ENCODE results near the gene FOXO3.
"Not testable (repeated sequence)": the region's sequence is repeated elsewhere in the genome, so short reads cannot be mapped to it uniquely, and the experiment has no call there.

Gene FOXO3

GRCh38 chr6:108637963-108638362, 77.2 kb downstream of the FOXO3 start:
- no peak for DNase-seq

GRCh38 chr6:108638993-108639392, 78.3 kb downstream of the FOXO3 start:
- no peak for DNase-seq

DNA sequence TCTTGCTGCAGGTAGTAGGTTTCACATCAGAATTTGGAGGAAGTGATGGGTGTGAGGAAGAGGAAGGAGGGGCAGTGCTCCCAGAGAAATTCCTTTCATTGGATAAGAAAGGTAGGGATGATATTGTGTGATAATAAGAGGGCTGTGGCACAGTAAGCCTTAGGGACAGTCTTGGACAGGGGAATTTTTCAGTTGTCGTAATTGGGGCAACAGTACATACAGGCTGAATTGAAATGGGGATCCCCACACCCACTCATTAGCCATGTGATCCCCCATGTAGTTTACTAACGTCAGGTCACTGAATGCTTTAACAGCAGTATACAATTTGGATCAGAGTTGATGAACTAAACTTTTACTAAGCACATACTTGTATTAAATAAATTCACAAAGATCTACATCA, 79.4 kb downstream of the FOXO3 start:
- DNase-seq: no peak

DNA sequence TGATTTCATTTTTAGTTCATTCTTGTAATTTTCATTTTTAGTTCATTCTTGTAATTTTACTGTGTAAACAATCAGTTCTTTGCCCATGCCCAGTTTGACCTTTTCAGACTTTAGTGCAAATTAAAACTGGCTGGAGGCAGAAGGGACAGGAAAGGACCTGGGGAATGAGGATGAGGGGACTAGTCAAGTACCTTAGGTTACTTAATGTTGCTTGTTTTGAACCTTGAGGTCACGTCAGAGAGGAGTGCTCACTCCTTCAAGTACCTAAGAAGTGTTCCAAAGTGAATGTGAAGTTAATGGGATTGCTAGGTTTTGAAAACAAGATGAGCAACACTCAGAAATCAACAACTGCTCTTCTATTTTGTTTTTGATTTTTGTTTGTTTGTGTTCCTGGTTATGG, 82.5 kb downstream of the FOXO3 start:
- DNase-seq: no peak

- DNase-seq: no peak
Measured at GRCh38 chr6:108644252-108644651, 83.5 kb downstream of the FOXO3 start.

GRCh38 chr6:108648191-108648590, 87.5 kb downstream of the FOXO3 start:
- no peak for DNase-seq

DNA sequence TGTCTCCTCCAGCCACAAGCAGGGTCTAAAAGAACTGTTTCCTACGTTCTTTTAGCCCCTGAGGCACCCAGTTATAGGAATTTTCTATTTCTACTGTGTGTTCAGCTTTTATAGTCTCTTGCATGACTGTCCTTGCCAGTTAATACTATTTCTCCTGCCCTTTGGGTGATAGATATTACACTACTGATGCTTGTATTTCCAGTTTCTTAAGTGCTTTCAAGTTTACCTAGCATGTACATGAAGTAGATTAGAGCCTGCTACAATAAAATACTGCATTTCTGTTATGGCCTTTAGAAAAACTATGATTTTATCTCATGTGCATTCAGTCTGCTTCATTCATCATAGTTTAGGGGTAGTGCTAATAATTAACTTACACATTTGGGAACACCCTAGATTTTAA, 89.6 kb downstream of the FOXO3 start:
- no peak for DNase-seq

- DNase-seq: no peak
Measured at GRCh38 chr6:108650781-108651180, 90.1 kb downstream of the FOXO3 start.

- no peak for DNase-seq
Measured at GRCh38 chr6:108651340-108652227, 90.9 kb downstream of the FOXO3 start.

DNA sequence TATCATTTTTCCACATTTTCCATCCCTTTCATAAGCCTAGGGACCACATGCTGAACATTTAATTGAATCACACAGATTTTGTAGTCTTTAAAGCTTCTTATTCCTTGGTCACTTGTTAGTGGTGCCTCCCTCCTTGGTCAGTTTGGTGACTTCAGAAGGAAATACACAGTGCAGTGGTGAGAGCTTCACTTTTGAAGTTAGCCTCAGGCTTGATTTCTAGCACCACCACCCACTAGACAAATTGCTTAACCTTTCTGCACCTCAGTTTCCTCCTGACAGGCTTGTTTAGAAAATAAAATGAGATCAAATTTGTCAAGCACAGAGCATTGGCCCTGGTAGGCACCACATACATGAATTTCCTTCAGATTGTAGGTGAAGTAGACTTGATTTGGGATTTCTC, 91.7 kb downstream of the FOXO3 start:
- no peak for DNase-seq

- no peak for DNase-seq
Measured at GRCh38 chr6:108653949-108654348, 93.2 kb downstream of the FOXO3 start.

DNA sequence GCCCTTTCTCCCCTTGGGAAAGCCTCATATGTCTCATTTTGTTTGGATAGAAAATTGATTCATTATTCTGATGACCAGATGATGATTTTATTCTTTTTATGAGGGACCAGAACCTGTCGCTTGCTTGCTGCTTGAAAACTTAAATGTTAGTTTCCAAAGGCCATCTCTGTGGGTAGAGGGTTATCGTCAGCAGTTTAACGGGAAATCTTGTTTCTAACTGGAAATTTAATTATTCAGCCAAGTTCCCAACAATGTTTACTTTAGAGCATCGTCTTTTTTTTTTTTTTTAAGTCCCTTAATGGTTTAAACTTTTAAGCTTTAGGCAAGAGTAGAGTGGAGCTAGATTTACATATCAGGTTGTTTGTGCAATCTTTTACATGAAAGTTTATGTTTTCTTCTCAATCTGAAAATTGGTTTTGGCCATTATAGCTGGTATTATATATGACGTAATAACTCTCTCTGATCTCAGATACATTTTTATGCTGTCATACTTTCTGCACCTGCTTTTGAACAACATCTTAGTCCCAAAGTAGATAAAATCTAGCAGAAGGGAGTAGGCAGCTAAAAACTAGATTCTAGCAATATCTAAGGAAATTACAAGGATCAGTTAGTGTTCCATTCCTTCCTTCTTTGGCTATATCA, 93.9 kb downstream of the FOXO3 start:
- no peak for DNase-seq

- DNase-seq: no peak
Measured at GRCh38 chr6:108655806-108656651, 95.3 kb downstream of the FOXO3 start.

GRCh38 chr6:108656836-108657235, 96.1 kb downstream of the FOXO3 start:
- no peak for DNase-seq

DNA sequence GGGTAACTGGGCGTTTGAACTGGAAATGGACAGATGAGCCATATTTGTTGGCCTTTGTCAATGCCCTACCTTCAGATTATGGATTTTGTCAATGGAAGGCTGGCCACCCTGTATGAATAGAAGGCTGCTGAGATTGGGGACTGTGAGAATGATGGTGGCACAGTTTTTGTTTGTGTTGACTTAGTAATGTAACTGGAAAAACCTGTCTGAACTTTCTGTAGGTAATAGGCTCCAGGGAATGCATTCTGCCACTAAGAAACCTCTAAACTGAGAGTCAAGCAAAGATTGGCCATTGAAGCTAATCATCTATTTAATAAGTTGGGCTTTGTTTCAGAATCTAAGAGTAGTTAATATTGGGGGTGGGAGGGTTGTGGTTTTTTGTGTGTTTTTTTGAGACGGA, 97.5 kb downstream of the FOXO3 start:
- DNase-seq: no peak

GRCh38 chr6:108658785-108659184, 98.1 kb downstream of the FOXO3 start:
- DNase-seq: not testable (repeated sequence)

GRCh38 chr6:108660251-108660650, 99.5 kb downstream of the FOXO3 start:
- DNase-seq: no peak

DNA sequence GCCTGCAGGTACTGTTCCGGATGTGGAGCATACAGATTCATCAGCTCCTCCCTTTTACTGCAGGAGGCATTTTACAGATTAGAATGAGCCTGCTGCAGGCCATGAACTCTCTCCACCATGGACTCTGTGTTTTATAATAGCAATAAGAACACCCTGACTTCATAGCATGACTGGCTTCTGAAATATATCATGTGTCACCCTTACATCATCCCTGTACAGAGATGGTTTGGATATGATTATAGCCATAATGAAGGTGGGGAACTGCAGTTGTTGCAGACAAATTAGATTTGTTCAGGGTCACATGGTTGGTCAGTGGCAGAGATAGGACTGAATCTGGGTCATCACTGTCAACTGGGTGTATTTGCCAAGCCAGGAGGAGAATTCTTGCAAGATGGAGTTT, 100.7 kb downstream of the FOXO3 start:
- DNase-seq: no peak

DNA sequence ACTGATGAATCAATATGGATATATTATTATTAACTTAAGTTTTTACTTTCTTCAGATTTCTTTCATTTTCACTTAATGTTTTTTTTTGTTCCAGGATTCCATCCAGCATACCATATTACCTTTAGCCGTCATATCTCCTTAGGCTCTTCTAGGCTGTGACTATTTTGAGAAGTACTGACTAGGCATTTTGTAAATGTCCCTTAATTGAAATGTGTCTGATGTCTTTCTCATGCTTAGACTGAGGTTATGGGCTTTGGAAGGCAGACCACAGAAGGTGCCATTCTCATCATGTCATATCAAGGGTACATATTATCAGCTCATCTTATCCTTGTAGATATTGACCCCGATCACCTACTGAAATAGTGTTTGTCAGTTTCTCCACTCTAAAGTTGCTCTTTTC, 101.3 kb downstream of the FOXO3 start:
- no peak for DNase-seq

GRCh38 chr6:108662702-108663101, 102.0 kb downstream of the FOXO3 start:
- no peak for DNase-seq

GRCh38 chr6:108663494-108664064, 102.9 kb downstream of the FOXO3 start:
- DNase-seq: not testable (repeated sequence)

GRCh38 chr6:108665495-108666196, 104.9 kb downstream of the FOXO3 start:
- no peak for DNase-seq

Data from NCI-H524 treated with DMSO at 0.1 percent for 48 hours (cell line).